Effector CD8-positive, alpha-beta T cell (primary cell): Measurements from ENCODE around the gene TRERF1.
A peak's percentile ranks its signal among the peaks of the same experiment; 100 is the strongest.
"Not testable (repeated sequence)": the region's sequence is repeated elsewhere in the genome, so short reads cannot be mapped to it uniquely, and the experiment has no call there.

Experiments used
- DNase-seq: peaks from one replicate; lab custom pipeline; 2025; lab: John Stamatoyannopoulos, UW

TRERF1 gene

GRCh38 chr6:42217519-42218367 lies 234.0 kb downstream of the TRERF1 start, which contains the start of gene MRPS10:
MRPS10 (minus strand) TSS chr6:42217861; CDS start chr6:42217849, 12 bp downstream.
- DNase-seq: peak; percentile 82

- no peak for DNase-seq
These were observed 234.6 kb downstream of the TRERF1 start for GRCh38 chr6:42217157-42217518.

GRCh38 chr6:42216495-42216894 lies 235.2 kb downstream of the TRERF1 start:
- not testable (repeated sequence) for DNase-seq

- DNase-seq: no peak
These were observed 239.3 kb downstream of the TRERF1 start for GRCh38 chr6:42212442-42212841.

- no peak for DNase-seq
These were observed 240.0 kb downstream of the TRERF1 start for GRCh38 chr6:42211726-42212125.

- DNase-seq: no peak
These were observed 241.2 kb downstream of the TRERF1 start for GRCh38 chr6:42210551-42210950.

- not testable (repeated sequence) for DNase-seq
These were observed 244.2 kb downstream of the TRERF1 start for GRCh38 chr6:42207559-42207958.

GRCh38 chr6:42204768-42205282 lies 246.9 kb downstream of the TRERF1 start:
- no peak for DNase-seq

GRCh38 chr6:42203183-42203582 lies 248.5 kb downstream of the TRERF1 start:
- DNase-seq: no peak

- DNase-seq: not testable (repeated sequence)
These were observed 249.4 kb downstream of the TRERF1 start for GRCh38 chr6:42202131-42202915.

- no peak for DNase-seq
These were observed 250.3 kb downstream of the TRERF1 start for GRCh38 chr6:42201382-42201781.

GRCh38 chr6:42200035-42200434 lies 251.7 kb downstream of the TRERF1 start:
- no peak for DNase-seq

GRCh38 chr6:42199106-42199981 lies 252.4 kb downstream of the TRERF1 start:
- no peak for DNase-seq

- no peak for DNase-seq
These were observed 254.0 kb downstream of the TRERF1 start for GRCh38 chr6:42197555-42198362.

GRCh38 chr6:42195415-42195814 lies 256.3 kb downstream of the TRERF1 start:
- no peak for DNase-seq

GRCh38 chr6:42194056-42194455 lies 257.7 kb downstream of the TRERF1 start:
- no peak for DNase-seq

- DNase-seq: no peak
These were observed 258.2 kb downstream of the TRERF1 start for GRCh38 chr6:42193491-42193894.

GRCh38 chr6:42192385-42192784 lies 259.3 kb downstream of the TRERF1 start:
- DNase-seq: not testable (repeated sequence)

GRCh38 chr6:42190554-42191183 lies 261.1 kb downstream of the TRERF1 start:
- no peak for DNase-seq

- no peak for DNase-seq
These were observed 263.3 kb downstream of the TRERF1 start for GRCh38 chr6:42188406-42188805.
